CD4-positive, alpha-beta memory T cell (primary cell): Measurements from ENCODE around the gene HSPB2. TPM values are rescaled to one million over a fixed set of nuclear protein-coding genes. Genes with fewer than 3 reads are reported as not detected.

Experiments used
- polyA plus RNA-seq, 2 donors: library from polyadenylated mRNA; unstranded; fragments of 300-500 nt; fragmentation: Illumina TruSeq; gene quantifications; one replicate each; pipeline ENCODE4 v1.2.3, GENCODE V29; 2021
- total RNA-seq, 2 experiments: library from RNA; stranded (reverse); gene quantifications; one replicate each; pipeline ENCODE4 v1.2.3, GENCODE V29; 2021

HSPB2 gene
- total and polyA plus RNA-seq, 4 experiments from 2014 or later: not detected

Other genes with a start within 250 kb of the HSPB2 start
- 10 to 100 TPM; 38.9 to 39.1 TPM for gene PPP2R1B, start 146.3 kb upstream of the HSPB2 start, total RNA-seq
- gene PPP2R1B, start 146.3 kb upstream of the HSPB2 start, polyA plus RNA-seq: 10 to 100 TPM; 18.4 to 27.9 TPM
- 10 to 100 TPM; 28.2 to 28.3 TPM for gene ALG9, start 41.2 kb upstream of the HSPB2 start, total RNA-seq
- gene ALG9, start 41.2 kb upstream of the HSPB2 start, polyA plus RNA-seq: 10 to 100 TPM in 1 of 2 donors, 1 to 10 TPM in 1; 8.6 to 14.2 TPM
- 1 to 10 TPM; 3.9 to 4.0 TPM for gene FDXACB1, start 33.6 kb upstream of the HSPB2 start, total RNA-seq
- 1 to 10 TPM; 6.7 to 8.9 TPM for gene FDXACB1, start 33.6 kb upstream of the HSPB2 start, polyA plus RNA-seq
- gene CFAP68, start 33.2 kb upstream of the HSPB2 start, total RNA-seq: 10 to 100 TPM; 14.8 to 18.7 TPM
- gene CFAP68, start 33.2 kb upstream of the HSPB2 start, polyA plus RNA-seq: 10 to 100 TPM; 30.7 to 30.9 TPM
- not detected for gene CRYAB, start 964 bp upstream of the HSPB2 start, total RNA-seq
- not detected for gene CRYAB, start 964 bp upstream of the HSPB2 start, polyA plus RNA-seq
- not detected for gene C11orf52, start 6.2 kb downstream of the HSPB2 start, total RNA-seq
- not detected for gene C11orf52, start 6.2 kb downstream of the HSPB2 start, polyA plus RNA-seq
- 1 to 10 TPM; 1.1 to 2.1 TPM for gene DIXDC1, start 24.6 kb downstream of the HSPB2 start, total RNA-seq
- gene DIXDC1, start 24.6 kb downstream of the HSPB2 start, polyA plus RNA-seq: under 1 TPM; 0.72 to 0.75 TPM
- gene DLAT, start 112.7 kb downstream of the HSPB2 start, total RNA-seq: 10 to 100 TPM; 19.4 to 21.6 TPM
- 10 to 100 TPM; 27.7 to 33.4 TPM for gene DLAT, start 112.7 kb downstream of the HSPB2 start, polyA plus RNA-seq
- not detected for gene PIH1D2, start 161.3 kb downstream of the HSPB2 start, total RNA-seq
- not detected for gene PIH1D2, start 161.3 kb downstream of the HSPB2 start, polyA plus RNA-seq
- 10 to 100 TPM; 20.9 to 21.2 TPM for gene NKAPD1, start 161.6 kb downstream of the HSPB2 start, total RNA-seq
- gene NKAPD1, start 161.6 kb downstream of the HSPB2 start, polyA plus RNA-seq: 10 to 100 TPM in 1 of 2 donors, 1 to 10 TPM in 1; 7.7 to 14.2 TPM
- 10 to 100 TPM; 26.2 to 28.0 TPM for gene TIMM8B, start 174.0 kb downstream of the HSPB2 start, total RNA-seq
- gene TIMM8B, start 174.0 kb downstream of the HSPB2 start, polyA plus RNA-seq: 10 to 100 TPM; 54.1 to 65.9 TPM
- 10 to 100 TPM; 61.2 to 65.5 TPM for gene SDHD, start 174.1 kb downstream of the HSPB2 start, total RNA-seq
- 100 to 1,000 TPM; 159 to 302 TPM for gene SDHD, start 174.1 kb downstream of the HSPB2 start, polyA plus RNA-seq